ENCODE data around the gene FAF2.

Gene FAF2

DNA sequence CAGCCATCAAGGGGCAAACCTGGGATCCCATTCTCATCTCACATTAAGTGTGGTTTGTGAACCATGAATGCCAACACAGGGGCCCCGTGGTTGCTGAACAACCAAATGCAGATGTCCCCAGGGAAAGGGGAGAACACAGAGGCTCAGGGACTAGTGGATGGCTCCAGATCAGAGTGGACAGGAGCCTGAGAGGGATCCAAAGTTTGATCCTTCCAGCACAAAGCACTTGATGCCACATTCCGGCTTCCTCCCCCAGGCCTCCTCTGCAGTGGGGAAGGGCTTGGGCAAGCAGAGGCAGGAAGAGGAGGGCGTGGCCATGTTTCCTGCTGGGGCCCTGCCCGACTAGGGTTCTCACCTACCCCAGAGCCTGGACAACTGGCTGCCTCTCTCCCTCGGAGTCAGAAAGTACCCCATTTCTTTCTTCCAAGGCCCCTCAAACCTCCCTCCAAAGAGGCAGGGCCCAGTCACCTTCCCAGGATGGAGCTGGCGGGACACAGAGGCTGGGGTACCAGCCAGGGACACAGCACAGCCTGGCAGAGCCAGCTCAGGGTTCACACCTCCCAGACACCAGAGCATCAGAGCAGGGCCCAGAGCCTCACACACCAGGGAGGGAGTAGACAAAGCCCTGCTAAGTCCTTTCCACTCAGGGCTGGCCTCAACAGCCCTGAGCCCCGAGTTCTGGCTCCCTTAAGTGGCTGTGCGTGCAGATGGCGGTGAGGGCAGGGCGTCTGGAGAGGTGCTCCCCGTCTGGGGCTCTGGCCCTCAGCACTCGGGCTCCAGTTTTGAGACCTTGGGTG, 93.4 kb downstream of the FAF2 start:
- TF ChIP-seq, protein P1, sequence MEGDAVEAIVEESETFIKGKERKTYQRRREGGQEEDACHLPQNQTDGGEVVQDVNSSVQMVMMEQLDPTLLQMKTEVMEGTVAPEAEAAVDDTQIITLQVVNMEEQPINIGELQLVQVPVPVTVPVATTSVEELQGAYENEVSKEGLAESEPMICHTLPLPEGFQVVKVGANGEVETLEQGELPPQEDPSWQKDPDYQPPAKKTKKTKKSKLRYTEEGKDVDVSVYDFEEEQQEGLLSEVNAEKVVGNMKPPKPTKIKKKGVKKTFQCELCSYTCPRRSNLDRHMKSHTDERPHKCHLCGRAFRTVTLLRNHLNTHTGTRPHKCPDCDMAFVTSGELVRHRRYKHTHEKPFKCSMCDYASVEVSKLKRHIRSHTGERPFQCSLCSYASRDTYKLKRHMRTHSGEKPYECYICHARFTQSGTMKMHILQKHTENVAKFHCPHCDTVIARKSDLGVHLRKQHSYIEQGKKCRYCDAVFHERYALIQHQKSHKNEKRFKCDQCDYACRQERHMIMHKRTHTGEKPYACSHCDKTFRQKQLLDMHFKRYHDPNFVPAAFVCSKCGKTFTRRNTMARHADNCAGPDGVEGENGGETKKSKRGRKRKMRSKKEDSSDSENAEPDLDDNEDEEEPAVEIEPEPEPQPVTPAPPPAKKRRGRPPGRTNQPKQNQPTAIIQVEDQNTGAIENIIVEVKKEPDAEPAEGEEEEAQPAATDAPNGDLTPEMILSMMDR (IDR thresholded peaks at IDR 0.05; ENCODE audit: low read depth, low read length), result no peak
- H3K4me3 ChIP-seq (replicated peaks in 1 of 2; ENCODE audit: low read depth in 2 of 2, low read length in 2 of 2), result no peak overlapping the region
- peak; percentile 22 to 72 for DNase-seq (ENCODE audit: low read depth in 2 of 2)

DNA sequence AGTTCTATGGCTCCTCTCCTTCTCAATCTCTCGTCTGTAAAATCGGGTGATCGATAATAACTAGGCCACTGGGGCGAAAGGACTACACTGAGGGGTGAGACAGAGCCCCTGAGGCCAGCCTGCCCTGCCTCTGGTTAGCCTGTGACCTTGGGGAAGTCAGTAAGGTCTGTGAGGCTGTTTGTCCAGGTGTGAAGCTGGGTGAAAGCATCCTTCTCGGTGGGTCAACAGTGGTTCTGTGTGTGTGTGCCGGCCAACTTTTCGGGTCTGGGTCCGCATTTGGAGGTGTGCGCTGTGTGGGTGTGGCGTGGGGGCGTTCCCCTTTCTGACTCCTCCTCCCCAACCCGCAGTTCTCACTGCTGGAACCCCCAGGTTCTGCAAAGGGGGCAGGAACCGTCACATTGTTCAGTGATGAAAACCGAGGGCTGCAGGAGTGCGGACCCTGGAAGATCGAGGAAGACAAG, 94.0 kb downstream of the FAF2 start:
- H3K4me3 ChIP-seq (replicated peaks in 1 of 2; ENCODE audit: low read depth in 2 of 2, low read length in 2 of 2), result peak overlapping the region; percentile 53 to 57
- TF ChIP-seq, protein P1 (IDR thresholded peaks at IDR 0.05; ENCODE audit: low read depth, low read length), result no peak
- DNase-seq (ENCODE audit: low read depth in 2 of 2), result no peak

DNA sequence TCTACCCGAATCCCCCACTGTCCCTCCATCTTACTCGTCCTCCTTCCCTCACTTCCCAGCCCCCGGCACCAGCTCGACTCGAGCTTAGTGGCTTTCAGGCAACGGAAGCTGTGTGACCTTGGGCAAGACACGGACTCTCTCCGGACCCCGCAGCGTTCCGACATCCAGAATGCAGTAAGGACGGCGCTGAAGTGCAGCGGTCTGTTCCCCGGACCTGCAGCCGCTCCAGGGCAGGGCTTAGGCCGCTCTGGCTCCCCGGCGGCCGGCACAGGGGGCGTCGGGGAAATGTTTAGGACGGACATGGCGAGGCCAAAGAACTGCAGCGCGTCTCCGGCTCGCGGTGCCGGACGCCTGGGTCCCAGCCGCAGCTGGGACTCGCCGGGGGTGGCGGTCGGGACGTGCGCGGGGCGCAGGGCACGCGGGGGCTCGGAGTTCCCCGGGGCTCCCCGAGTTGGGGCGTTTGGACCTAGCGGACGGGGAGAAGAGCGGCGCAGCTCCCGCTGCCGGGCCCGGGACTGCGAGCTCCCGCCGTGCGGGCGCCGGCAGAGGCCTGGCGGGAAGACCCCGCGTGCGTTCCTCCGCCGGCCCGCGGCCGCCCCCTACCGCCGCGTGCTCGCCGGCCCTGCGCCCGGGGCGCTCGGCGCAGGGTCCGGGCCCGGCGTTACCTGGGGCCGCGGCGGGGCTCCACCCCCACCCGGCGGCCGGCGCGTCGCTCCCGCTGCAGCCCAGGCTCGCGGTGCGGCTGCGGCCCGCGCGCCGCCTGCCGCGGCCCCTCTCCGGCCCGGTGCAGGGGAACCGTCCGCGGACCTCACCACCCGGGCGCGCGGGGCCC, 94.6 kb downstream of the FAF2 start:
- TF ChIP-seq, protein P1 (IDR thresholded peaks at IDR 0.05; ENCODE audit: low read depth, low read length), result no peak
- no peak for DNase-seq (ENCODE audit: low read depth in 2 of 2)

GRCh38 chr5:176543428-176544182, 95.4 kb downstream of the FAF2 start:
- TF ChIP-seq, protein P1 (IDR thresholded peaks at IDR 0.05; ENCODE audit: low read depth, low read length), result no peak
- peak overlapping the region; percentile 56 to 57 for H3K4me3 ChIP-seq (replicated peaks in 1 of 2; ENCODE audit: low read depth in 2 of 2, low read length in 2 of 2)
- DNase-seq (ENCODE audit: low read depth in 2 of 2), result peak; percentile 40 to 60

More for the DNA sequence above, 94.6 kb downstream of the FAF2 start:
- H3K4me3 ChIP-seq (replicated peaks in 1 of 2; ENCODE audit: low read depth in 2 of 2, low read length in 2 of 2), result peak overlapping the region; percentile 53 to 57

DNA sequence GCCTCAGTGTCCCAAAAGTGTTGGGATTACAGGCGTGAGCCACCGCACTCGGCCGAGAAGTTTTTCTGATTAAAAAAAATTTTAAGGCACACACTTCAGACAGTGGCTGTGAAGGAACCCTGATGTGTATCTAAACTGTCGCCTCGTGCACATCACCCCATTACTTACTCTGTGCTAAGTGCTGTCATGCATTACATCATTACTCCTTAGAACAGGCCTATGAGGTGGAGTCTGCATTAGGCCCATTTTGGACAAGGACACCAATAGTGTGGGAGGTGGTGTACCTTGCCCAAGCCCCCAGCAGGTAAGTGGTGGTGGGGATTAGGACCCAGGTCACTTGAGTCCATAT, 97.2 kb downstream of the FAF2 start:
- TF ChIP-seq, protein P1 (IDR thresholded peaks at IDR 0.05; ENCODE audit: low read depth, low read length), result no peak
- H3K4me3 ChIP-seq (replicated peaks in 1 of 2; ENCODE audit: low read depth in 2 of 2, low read length in 2 of 2), result no peak overlapping the region
- DNase-seq (ENCODE audit: low read depth in 2 of 2), result no peak

DNA sequence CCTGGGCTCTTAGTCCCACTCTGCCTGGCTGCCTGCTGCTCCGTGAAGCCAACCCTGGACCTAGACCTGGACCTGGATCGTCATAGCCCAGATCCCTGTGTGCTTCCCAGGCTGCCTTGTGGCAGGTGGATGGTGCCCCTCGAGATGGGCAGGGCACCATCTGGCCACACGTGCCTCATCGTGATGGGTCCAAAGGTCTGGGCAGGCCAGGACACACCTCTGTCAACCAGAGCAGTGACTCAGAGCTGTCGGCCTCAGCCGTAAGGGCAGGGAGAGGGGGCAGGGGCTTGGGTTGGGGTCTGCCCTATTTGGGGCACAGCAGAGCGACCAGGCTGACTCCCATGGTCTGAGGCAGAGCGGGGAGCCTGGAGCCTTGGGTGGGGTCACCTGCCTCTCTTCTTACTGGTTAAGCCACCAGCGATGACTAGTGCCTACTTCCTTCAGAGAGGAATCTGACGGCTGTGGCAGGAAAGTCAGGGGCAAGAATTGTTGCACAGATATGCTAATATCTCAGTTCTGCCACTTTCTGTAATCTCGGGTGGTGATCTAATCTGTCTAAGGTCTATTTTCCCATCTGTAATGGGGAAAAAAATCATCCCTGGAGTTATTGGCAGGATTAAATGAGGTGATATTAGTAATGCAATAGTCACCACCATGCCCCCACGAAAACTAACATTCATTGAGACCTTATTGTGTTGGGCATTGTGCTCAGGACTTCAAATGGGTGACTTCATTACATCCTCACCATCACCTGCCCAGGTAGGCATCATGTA, 97.7 kb downstream of the FAF2 start:
- TF ChIP-seq, protein P1 (IDR thresholded peaks at IDR 0.05; ENCODE audit: low read depth, low read length), result no peak
- DNase-seq (ENCODE audit: low read depth in 2 of 2), result no peak
- no peak overlapping the region for H3K4me3 ChIP-seq (replicated peaks in 1 of 2; ENCODE audit: low read depth in 2 of 2, low read length in 2 of 2)
